Measurements from ENCODE around the gene MREG.

- TF ChIP-seq TAF1 (IDR thresholded peaks at IDR 0.05; ENCODE audit: borderline replicate concordance, insufficient read depth, low read length), result no peak
- TF ChIP-seq REST (IDR thresholded peaks at IDR 0.05; ENCODE audit: insufficient read depth in 1 of 2, low read depth in 2 of 2, low read length in 2 of 2), result no peak
- TF ChIP-seq POLR2AphosphoS5 (IDR thresholded peaks at IDR 0.05; ENCODE audit: low read depth, low read length), result no peak
- no peak for TF ChIP-seq FOXP2 (optimal IDR thresholded peaks at IDR 0.05; ENCODE audit: borderline replicate concordance, extremely low read depth, extremely low read length, insufficient read depth)
- TF ChIP-seq SIN3A (IDR thresholded peaks at IDR 0.05; ENCODE audit: borderline replicate concordance, insufficient read depth, low read length), result no peak
Observed at GRCh38 chr2:216004697-216005283, 8.6 kb downstream of the MREG start.

All from PFSK-1 (cell line).